LNCaP clone FGC (cell line): ENCODE results near the gene METTL15.

ENCODE experiments used
- DNase-seq: peaks from one replicate; pipeline ENCODE4 v3.0.0-alpha.2; 2011; ENCODE audit warnings: low read depth
- H3K4me3 ChIP-seq: 2 replicates; pipeline ENCODE4 v1.5.1; 2011; ENCODE audit warnings: mild to moderate bottlenecking, low read depth, low read length, control low read depth
- CTCF ChIP-seq: IDR thresholded peaks from 2 replicates; pipeline ENCODE4 v1.5.1; 2012; ENCODE audit warnings: mild to moderate bottlenecking; ENCODE audit not compliant: control insufficient read depth, insufficient read depth; ENCODE audit errors: extremely low read depth

Gene METTL15

GRCh38 chr11:28146123-28146751, 38.0 kb downstream of the METTL15 start:
- H3K4me3 ChIP-seq: no peak overlapping the region
- no peak for TF ChIP-seq CTCF
- no peak for DNase-seq

- H3K4me3 ChIP-seq: no peak overlapping the region
- DNase-seq: no peak
- TF ChIP-seq CTCF: no peak
Observed at GRCh38 chr11:28152743-28153142, 44.6 kb downstream of the METTL15 start.

- no peak for DNase-seq
- TF ChIP-seq CTCF: no peak
- no peak overlapping the region for H3K4me3 ChIP-seq
Observed at GRCh38 chr11:28153586-28153985, 45.4 kb downstream of the METTL15 start.

- no peak overlapping the region for H3K4me3 ChIP-seq
- TF ChIP-seq CTCF: no peak
- DNase-seq: no peak
Observed at GRCh38 chr11:28168718-28169117, 60.5 kb downstream of the METTL15 start.

- no peak for TF ChIP-seq CTCF
- no peak for DNase-seq
- no peak overlapping the region for H3K4me3 ChIP-seq
Observed at GRCh38 chr11:28169816-28170215, 61.6 kb downstream of the METTL15 start.

- H3K4me3 ChIP-seq: no peak overlapping the region
- DNase-seq: no peak
- TF ChIP-seq CTCF: no peak
Observed at GRCh38 chr11:28170759-28171158, 62.6 kb downstream of the METTL15 start.

GRCh38 chr11:28176351-28176750, 68.2 kb downstream of the METTL15 start:
- DNase-seq: no peak
- no peak for TF ChIP-seq CTCF
- H3K4me3 ChIP-seq: no peak overlapping the region
